Activated T-helper 2 cell treated with anti-CD3 and anti-CD28 coated beads, Interferon-gamma antibody, Interleukin-2, Interleukin-4, amounts not matched to agents 10 μg/mL and 5 μg/mL and 100 μg/mL, durations not matched to agents 14 hours and 24 hours and 36 hours (primary cell): ENCODE data around the gene RNF149. TPM values are rescaled to one million over a fixed set of nuclear protein-coding genes. Genes with fewer than 3 reads are reported as not detected.
"Not testable (repeated sequence)": the region's sequence is repeated elsewhere in the genome, so short reads cannot be mapped to it uniquely, and the experiment has no call there.

Experiments
- DNase-seq: peaks from one replicate; pipeline ENCODE4 v3.0.0; 2021; ENCODE audit warnings: low spot score
- H3K27ac Mint-ChIP-seq: one replicate; pipeline ENCODE4 v1.8.0; 2021; ENCODE audit warnings: mixed read lengths
- H3K27me3 Mint-ChIP-seq: one replicate; pipeline ENCODE4 v1.8.0; 2021; ENCODE audit warnings: low read depth, mixed read lengths
- H3K36me3 Mint-ChIP-seq: one replicate; pipeline ENCODE4 v1.8.0; 2021; ENCODE audit warnings: low read depth, mixed read lengths
- H3K4me1 Mint-ChIP-seq: one replicate; pipeline ENCODE4 v1.8.0; 2021; ENCODE audit warnings: low read depth, mixed read lengths
- H3K4me3 Mint-ChIP-seq: one replicate; pipeline ENCODE4 v1.8.0; 2021; ENCODE audit warnings: low read depth, mild to moderate bottlenecking, moderate library complexity, mixed read lengths
- H3K9me3 Mint-ChIP-seq: one replicate; pipeline ENCODE4 v1.8.0; 2021; ENCODE audit warnings: mixed read lengths
- intact Hi-C: fragments of 100-400 bp; cut with micrococcal nuclease; formaldehyde crosslinking; loops from one replicate; pipeline ENCODE4 v1.15.1; 2023
- total RNA-seq: library from RNA; stranded (reverse); gene quantifications from 2 replicates; pipeline ENCODE4 v1.2.3, GENCODE V29; 2022

RNF149 gene, protein sequence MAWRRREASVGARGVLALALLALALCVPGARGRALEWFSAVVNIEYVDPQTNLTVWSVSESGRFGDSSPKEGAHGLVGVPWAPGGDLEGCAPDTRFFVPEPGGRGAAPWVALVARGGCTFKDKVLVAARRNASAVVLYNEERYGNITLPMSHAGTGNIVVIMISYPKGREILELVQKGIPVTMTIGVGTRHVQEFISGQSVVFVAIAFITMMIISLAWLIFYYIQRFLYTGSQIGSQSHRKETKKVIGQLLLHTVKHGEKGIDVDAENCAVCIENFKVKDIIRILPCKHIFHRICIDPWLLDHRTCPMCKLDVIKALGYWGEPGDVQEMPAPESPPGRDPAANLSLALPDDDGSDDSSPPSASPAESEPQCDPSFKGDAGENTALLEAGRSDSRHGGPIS
- total RNA-seq = 50.4 and 54.9 TPM in 2 replicates

- Mint-ChIP-seq H3K36me3 (peaks cover 26% of the 10 kb centered on the region), H3K4me1 (peaks cover 59% of the 10 kb centered on the region), H3K27me3 (no peaks in the 10 kb centered on the region), H3K4me3 (peak within 1 kb of the TSS; percentile 91), H3K9me3 (no peaks in the 10 kb centered on the region), H3K27ac (peak within 1 kb of the TSS; percentile 97)
- peak; percentile 88 for DNase-seq
- intact Hi-C loops = loop anchor here (5.0 to 10.0 kb wide), 4 partner anchors 306 to 724 kb away; partner anchors contain the start of gene RPL31
Measured at GRCh38 chr2:101308432-101309210, at the start of gene RNF149. RNF149 (minus strand) TSS chr2:101308701; CDS start chr2:101308588, 113 bp downstream.

DNA sequence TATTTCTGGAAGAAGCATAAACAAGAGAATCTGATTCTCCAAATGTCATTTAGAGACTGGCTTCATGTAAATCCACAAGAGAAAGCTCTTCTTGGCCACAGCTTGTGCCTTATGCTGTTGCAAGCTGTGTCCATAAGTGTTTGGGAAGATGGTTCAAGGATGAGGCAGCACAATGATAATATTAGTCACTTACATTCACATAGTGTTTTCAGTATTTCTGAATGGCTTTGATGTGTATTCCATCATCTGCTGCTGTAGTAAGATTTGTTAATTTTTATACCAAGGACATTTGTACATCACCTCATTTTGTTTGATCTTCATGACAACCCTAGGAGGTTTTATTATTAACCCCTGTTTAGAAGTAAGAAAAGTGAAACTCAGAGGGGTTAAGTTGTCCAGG is 48.9 kb upstream of the RNF149 start:
- no peak for DNase-seq
- no peaks in the 10 kb centered on the region for H3K9me3 Mint-ChIP-seq
- peaks cover 24% of the 10 kb centered on the region for H3K4me1 Mint-ChIP-seq
- intact Hi-C loops = no loop called here
- no peak overlapping the region for H3K4me3 Mint-ChIP-seq
- no peaks in the 10 kb centered on the region for H3K36me3 Mint-ChIP-seq
- peaks cover 6% of the 10 kb centered on the region for H3K27me3 Mint-ChIP-seq
- no peak overlapping the region for H3K27ac Mint-ChIP-seq

DNA sequence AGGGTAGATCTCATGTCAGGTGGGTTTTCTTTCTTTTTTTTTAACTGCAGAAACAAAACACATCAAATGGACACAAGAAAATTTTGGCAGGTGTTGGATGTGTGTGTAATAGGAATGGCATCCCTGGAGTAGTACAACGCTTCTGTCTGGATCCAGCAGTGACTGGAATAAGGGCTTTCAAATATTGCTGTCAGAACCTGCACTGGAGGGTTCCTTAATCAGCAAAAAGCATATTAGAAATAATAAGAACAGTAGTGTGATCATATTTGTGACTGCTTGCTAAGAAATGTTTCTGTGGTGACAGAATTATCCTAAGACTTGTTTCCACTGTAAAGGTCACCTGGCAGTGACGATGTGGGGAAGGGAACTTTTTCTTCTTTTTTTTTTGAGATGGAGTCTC is 48.0 kb upstream of the RNF149 start:
- peaks cover 16% of the 10 kb centered on the region for H3K4me1 Mint-ChIP-seq
- H3K4me3 Mint-ChIP-seq = no peak overlapping the region
- no peak overlapping the region for H3K27ac Mint-ChIP-seq
- H3K36me3 Mint-ChIP-seq = no peaks in the 10 kb centered on the region
- intact Hi-C loops = no loop called here
- H3K9me3 Mint-ChIP-seq = no peaks in the 10 kb centered on the region
- no peak for DNase-seq
- H3K27me3 Mint-ChIP-seq = peaks cover 6% of the 10 kb centered on the region

DNA sequence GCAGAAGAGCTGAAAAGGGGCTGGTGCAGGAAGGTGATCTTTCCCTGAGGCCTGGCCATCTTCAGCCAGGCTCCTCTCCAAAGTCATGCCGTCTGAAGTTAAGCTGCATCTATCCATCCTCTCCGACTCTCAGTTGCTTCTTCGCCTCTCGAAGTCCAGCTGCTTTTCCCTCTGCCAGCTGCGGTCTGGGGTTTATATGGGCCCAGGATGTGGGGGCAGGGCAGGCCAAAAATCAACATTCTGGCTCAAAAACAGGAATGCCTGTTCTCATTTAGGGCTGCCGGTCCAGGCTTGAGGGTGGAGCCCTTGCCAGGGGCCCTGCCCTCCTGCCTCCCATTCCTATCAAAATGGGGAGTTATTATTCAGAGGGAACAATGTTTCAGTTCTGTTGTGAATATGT is 47.6 kb upstream of the RNF149 start:
- intact Hi-C loops = no loop called here
- no peaks in the 10 kb centered on the region for H3K36me3 Mint-ChIP-seq
- no peak overlapping the region for H3K27ac Mint-ChIP-seq

DNA sequence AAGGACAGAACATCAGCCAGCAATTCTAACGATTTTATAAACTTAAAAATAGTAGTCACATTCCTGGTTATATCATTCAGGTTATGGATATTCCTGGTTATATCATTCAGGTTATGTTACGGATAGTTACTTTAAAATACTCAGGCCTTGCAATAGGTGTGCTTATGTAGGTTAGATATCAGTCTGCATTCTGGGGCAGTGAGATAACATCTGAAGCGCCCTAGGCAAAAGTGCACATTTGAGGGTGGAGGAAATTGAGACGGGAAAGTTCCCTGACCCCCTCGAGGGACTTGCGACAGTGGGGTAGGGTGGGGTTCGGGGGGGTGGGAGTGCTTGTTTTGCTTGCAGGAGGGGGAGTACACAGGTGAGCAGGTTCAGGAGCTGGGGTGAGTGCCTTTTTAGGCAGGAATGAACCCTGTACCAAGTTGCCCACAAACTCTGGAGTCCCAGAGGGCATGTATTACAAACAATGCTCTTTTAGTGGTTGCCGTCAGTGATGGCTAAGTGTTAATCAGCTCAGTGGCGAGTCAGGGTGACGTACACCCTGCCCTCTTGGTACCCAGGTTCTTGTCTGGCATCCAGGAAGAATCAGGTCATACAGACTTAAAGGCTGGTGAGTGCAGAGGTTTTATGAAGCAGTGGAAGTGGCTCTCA is 47.0 kb upstream of the RNF149 start:
- H3K27me3 Mint-ChIP-seq = peaks cover 6% of the 10 kb centered on the region
- peaks cover 12% of the 10 kb centered on the region for H3K4me1 Mint-ChIP-seq
- no peaks in the 10 kb centered on the region for H3K36me3 Mint-ChIP-seq
- no peaks in the 10 kb centered on the region for H3K9me3 Mint-ChIP-seq
- DNase-seq = no peak
- intact Hi-C loops = no loop called here
- no peak overlapping the region for H3K4me3 Mint-ChIP-seq
- H3K27ac Mint-ChIP-seq = no peak overlapping the region

More for the DNA sequence above, 47.6 kb upstream of the RNF149 start:
- Mint-ChIP-seq H3K27me3 (peaks cover 6% of the 10 kb centered on the region), H3K9me3 (no peaks in the 10 kb centered on the region), H3K4me1 (peaks cover 11% of the 10 kb centered on the region), H3K4me3 (no peak overlapping the region)
- DNase-seq = no peak

DNA sequence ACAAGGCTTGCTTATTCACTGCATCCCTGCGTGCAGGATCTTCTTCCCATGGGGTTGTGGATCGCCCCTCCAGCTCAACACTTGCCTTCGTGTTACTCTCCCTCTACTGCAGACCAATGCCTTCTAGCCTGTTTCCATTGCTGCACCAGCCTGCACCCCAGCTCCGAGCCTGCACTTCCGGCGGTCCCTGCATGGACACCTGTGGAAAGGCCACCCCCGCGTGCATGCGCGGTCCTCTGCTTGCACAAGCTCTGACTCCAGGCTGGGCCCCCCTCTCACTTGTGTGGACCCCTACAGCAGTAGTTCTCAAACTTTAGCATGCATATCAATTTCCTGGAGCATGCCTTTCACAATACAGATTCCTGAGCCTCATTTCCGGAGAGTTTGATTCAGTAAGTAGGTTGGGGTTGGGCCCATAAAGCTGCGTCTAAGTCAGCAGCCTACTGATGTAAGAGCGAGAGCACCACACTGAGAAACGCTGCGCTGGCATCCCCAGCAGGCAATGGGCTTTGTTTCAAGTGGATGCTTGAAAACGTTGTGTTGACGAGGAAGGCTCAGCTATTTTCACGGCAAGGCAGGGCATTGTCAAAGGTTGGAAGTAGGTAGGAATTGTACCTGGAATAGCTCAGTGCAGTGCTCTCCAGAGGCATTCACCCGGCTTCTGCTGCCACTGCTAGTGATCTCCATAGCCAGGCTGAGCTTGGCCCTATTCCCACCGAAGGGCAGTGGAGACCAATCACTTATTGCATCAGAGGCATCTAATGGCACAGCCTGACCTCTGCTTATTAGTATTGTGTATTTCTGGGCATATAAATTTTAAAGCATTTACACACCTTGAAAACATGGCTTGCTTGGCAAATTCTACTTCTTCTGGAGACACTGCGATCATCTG is 46.2 kb upstream of the RNF149 start:
- intact Hi-C loops = no loop called here
- no peak for DNase-seq
- H3K4me3 Mint-ChIP-seq = no peak overlapping the region
- peaks cover 9% of the 10 kb centered on the region for H3K4me1 Mint-ChIP-seq
- no peaks in the 10 kb centered on the region for H3K9me3 Mint-ChIP-seq
- H3K27me3 Mint-ChIP-seq = peaks cover 6% of the 10 kb centered on the region
- no peak overlapping the region for H3K27ac Mint-ChIP-seq
- H3K36me3 Mint-ChIP-seq = no peaks in the 10 kb centered on the region

- H3K36me3 Mint-ChIP-seq, H3K9me3 Mint-ChIP-seq, H3K27me3 Mint-ChIP-seq, DNase-seq, intact Hi-C loops, H3K4me3 Mint-ChIP-seq, H3K27ac Mint-ChIP-seq: not testable (repeated sequence)
- peaks cover 10% of the 10 kb centered on the region for H3K4me1 Mint-ChIP-seq
Measured at GRCh38 chr2:101352631-101353030, 44.1 kb upstream of the RNF149 start.

GRCh38 chr2:101351207-101351606 is 42.7 kb upstream of the RNF149 start:
- Mint-ChIP-seq H3K36me3 (no peaks in the 10 kb centered on the region), H3K27me3 (peaks cover 13% of the 10 kb centered on the region)
- intact Hi-C loops = no loop called here

GRCh38 chr2:101349893-101350662 is 41.6 kb upstream of the RNF149 start:
- Mint-ChIP-seq H3K4me3 (no peak overlapping the region), H3K36me3 (no peaks in the 10 kb centered on the region), H3K27ac (no peak overlapping the region), H3K4me1 (peaks cover 10% of the 10 kb centered on the region), H3K9me3 (no peaks in the 10 kb centered on the region), H3K27me3 (peaks cover 13% of the 10 kb centered on the region)
- no peak for DNase-seq
- intact Hi-C loops = no loop called here

More at GRCh38 chr2:101351207-101351606, 42.7 kb upstream of the RNF149 start:
- no peak for DNase-seq
- no peaks in the 10 kb centered on the region for H3K9me3 Mint-ChIP-seq
- H3K4me3 Mint-ChIP-seq = no peak overlapping the region
- no peak overlapping the region for H3K27ac Mint-ChIP-seq
- H3K4me1 Mint-ChIP-seq = peaks cover 10% of the 10 kb centered on the region

- no peak overlapping the region for H3K4me3 Mint-ChIP-seq
Measured at GRCh38 chr2:101348883-101349282, 40.4 kb upstream of the RNF149 start.

DNA sequence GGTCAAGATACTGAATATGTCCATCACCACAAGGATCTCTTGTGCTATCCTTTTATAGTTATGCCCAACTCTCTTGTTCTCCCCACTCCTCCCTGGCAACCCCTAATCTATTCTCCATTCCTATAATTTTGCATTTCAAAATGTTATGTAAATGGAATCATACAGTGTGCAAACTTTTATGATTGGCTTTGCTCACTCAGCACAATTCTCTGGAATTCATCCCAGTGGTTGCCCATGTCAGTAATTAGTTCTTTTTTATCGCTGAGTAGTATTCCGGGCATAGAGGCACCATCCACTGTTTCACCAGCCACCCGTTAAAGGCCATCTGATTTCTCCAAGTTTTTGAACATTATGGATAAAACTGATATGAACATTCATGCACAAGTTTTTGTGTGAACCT is 38.4 kb upstream of the RNF149 start:
- H3K27me3 Mint-ChIP-seq = peaks cover 6% of the 10 kb centered on the region
- peaks cover 14% of the 10 kb centered on the region for H3K4me1 Mint-ChIP-seq
- no peak overlapping the region for H3K4me3 Mint-ChIP-seq
- intact Hi-C loops = no loop called here
- no peak for DNase-seq
- H3K36me3 Mint-ChIP-seq = no peaks in the 10 kb centered on the region
- no peaks in the 10 kb centered on the region for H3K9me3 Mint-ChIP-seq
- H3K27ac Mint-ChIP-seq = no peak overlapping the region

More at GRCh38 chr2:101348883-101349282, 40.4 kb upstream of the RNF149 start:
- Mint-ChIP-seq H3K4me1 (peaks cover 10% of the 10 kb centered on the region), H3K36me3 (no peaks in the 10 kb centered on the region), H3K9me3 (no peaks in the 10 kb centered on the region), H3K27me3 (peaks cover 13% of the 10 kb centered on the region), H3K27ac (no peak overlapping the region)
- intact Hi-C loops = no loop called here
- DNase-seq = no peak
